Measurements from ENCODE around the gene HIVEP3.

GRCh38 chr1:41765152-41765551, 153.6 kb downstream of the HIVEP3 start:
- TF ChIP-seq, protein P1, sequence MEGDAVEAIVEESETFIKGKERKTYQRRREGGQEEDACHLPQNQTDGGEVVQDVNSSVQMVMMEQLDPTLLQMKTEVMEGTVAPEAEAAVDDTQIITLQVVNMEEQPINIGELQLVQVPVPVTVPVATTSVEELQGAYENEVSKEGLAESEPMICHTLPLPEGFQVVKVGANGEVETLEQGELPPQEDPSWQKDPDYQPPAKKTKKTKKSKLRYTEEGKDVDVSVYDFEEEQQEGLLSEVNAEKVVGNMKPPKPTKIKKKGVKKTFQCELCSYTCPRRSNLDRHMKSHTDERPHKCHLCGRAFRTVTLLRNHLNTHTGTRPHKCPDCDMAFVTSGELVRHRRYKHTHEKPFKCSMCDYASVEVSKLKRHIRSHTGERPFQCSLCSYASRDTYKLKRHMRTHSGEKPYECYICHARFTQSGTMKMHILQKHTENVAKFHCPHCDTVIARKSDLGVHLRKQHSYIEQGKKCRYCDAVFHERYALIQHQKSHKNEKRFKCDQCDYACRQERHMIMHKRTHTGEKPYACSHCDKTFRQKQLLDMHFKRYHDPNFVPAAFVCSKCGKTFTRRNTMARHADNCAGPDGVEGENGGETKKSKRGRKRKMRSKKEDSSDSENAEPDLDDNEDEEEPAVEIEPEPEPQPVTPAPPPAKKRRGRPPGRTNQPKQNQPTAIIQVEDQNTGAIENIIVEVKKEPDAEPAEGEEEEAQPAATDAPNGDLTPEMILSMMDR (IDR thresholded peaks at IDR 0.05) = no peak
- TF ChIP-seq POLR2A (IDR thresholded peaks at IDR 0.05) (no peak), EP300 (IDR thresholded peaks at IDR 0.05) (no peak)

Data from tibial nerve (tissue), 4 donors.